A673 (cell line): ENCODE measurements around the gene PSMA2.

Experiments
- EZH2 ChIP-seq: fragments of 200-600 bp; sonication (generic); IDR thresholded peaks from 2 replicates; pipeline ENCODE4 v1.6.1; 2017; ENCODE audit warnings: borderline replicate concordance, low read depth, mild to moderate bottlenecking, mixed read lengths, antibody characterized with exemption, low read length; ENCODE audit not compliant: poor library complexity, severe bottlenecking
- TF ChIP-seq, protein P1 (sequence below): fragments of 300-800, 200-600 bp; sonication (generic); conservative IDR thresholded peaks from 2 replicates; pipeline ENCODE4 v1.5.1; 2017; ENCODE audit warnings: low read depth, mild to moderate bottlenecking, antibody characterized with exemption, low read length, moderate library complexity, mixed read lengths

DNA sequence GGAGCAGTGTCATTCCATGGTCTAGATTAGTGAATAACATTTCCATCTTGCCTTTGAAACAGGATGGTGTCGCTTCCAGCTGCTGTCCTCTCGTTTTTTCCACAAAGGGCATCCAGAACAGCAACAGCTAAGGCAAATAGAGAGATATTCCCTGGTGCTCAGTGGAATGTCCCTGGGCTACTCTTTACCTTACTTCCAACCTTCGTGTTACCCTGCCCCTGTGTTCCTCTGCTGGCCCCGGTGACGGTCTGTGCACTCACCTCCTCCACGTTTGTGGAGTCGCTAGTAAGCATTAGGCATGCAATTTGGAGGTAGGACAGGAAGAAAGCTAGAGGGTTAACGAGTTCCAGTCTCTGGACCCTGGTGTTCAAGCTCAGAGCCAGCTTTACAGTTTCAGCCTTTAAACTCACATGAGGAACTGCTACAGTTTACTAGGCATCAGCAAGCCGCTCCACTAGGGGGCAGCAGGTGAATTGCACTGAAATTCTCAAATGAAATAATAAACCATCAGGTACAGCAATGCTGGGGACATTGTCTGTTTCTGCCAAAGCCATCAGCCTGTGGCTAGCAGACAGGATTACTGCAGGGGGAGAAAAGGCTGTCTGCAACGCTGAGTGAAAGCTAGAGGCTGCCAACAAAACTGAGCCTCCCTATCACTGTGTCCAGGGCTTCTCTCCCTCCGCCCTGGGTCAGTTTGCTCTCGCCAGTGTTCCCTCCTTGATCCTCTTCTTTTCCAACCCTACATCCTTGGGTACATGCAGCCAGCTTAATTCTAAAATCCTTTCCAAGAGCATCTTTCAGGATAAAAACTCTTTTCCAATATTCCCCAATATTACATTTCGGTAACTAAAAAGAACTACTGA, 9.2 kb upstream of the PSMA2 start:
- TF ChIP-seq, protein P1, sequence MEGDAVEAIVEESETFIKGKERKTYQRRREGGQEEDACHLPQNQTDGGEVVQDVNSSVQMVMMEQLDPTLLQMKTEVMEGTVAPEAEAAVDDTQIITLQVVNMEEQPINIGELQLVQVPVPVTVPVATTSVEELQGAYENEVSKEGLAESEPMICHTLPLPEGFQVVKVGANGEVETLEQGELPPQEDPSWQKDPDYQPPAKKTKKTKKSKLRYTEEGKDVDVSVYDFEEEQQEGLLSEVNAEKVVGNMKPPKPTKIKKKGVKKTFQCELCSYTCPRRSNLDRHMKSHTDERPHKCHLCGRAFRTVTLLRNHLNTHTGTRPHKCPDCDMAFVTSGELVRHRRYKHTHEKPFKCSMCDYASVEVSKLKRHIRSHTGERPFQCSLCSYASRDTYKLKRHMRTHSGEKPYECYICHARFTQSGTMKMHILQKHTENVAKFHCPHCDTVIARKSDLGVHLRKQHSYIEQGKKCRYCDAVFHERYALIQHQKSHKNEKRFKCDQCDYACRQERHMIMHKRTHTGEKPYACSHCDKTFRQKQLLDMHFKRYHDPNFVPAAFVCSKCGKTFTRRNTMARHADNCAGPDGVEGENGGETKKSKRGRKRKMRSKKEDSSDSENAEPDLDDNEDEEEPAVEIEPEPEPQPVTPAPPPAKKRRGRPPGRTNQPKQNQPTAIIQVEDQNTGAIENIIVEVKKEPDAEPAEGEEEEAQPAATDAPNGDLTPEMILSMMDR = peak; percentile 92
- TF ChIP-seq EZH2 = no peak
